HL-60 (cell line): ENCODE measurements around the gene TMC6.

ENCODE experiments used
- DNase-seq, 2 experiments: peaks; one replicate each; pipeline ENCODE4 v3.0.0-alpha.2; 2010 to 2020; ENCODE audit warnings: low read depth in 1 of 2, low spot score in 1 of 2
- H3K27ac ChIP-seq: fragments of 250-450 bp; sonication (Bioruptor Pico); replicated peaks from 2 replicates; pipeline ENCODE4 v1.5.1; 2020; ENCODE audit warnings: mild to moderate bottlenecking, moderate library complexity
- H3K27me3 ChIP-seq: fragments of 250-450 bp; sonication (Bioruptor Pico); 2 replicates; pipeline ENCODE4 v1.5.1; 2021; ENCODE audit warnings: mild to moderate bottlenecking, moderate library complexity; ENCODE audit not compliant: insufficient read depth, poor library complexity, severe bottlenecking
- H3K4me3 ChIP-seq: replicated peaks from 2 replicates; pipeline ENCODE4 v1.5.1; 2011; ENCODE audit warnings: mild to moderate bottlenecking, control low read depth, low read length; ENCODE audit not compliant: insufficient read depth
- CTCF ChIP-seq: IDR thresholded peaks from one replicate; pipeline ENCODE4 v1.5.1; 2011; ENCODE audit warnings: low read length, control low read depth, inconsistent platforms; ENCODE audit not compliant: insufficient read depth
- GABPA ChIP-seq: IDR thresholded peaks from 2 replicates; pipeline ENCODE4 v1.6.1; 2012; ENCODE audit warnings: low read depth
- POLR2AphosphoS5 ChIP-seq: IDR thresholded peaks from 2 replicates; pipeline ENCODE4 v1.6.1; 2012; ENCODE audit warnings: low read depth
- REST ChIP-seq: IDR thresholded peaks from 2 replicates; pipeline ENCODE4 v1.6.1; 2012; ENCODE audit warnings: low read depth; ENCODE audit not compliant: insufficient replicate concordance
- SPI1 ChIP-seq: IDR thresholded peaks from 2 replicates; pipeline ENCODE4 v1.6.1; 2012; ENCODE audit warnings: low read depth, mild to moderate bottlenecking, borderline replicate concordance

Gene TMC6

GRCh38 chr17:78105551-78105950, 23.0 kb downstream of the TMC6 start:
- Histone ChIP-seq H3K4me3 (no peak overlapping the region), H3K27ac (no peak overlapping the region), H3K27me3 (no peaks in the 10 kb centered on the region)
- DNase-seq: no peak
- TF ChIP-seq POLR2AphosphoS5 (no peak), CTCF (no peak)

GRCh38 chr17:78105101-78105500, 23.5 kb downstream of the TMC6 start:
- H3K27ac ChIP-seq: no peak overlapping the region
- no peak for DNase-seq
- no peak overlapping the region for H3K4me3 ChIP-seq
- H3K27me3 ChIP-seq: no peaks in the 10 kb centered on the region
- TF ChIP-seq POLR2AphosphoS5: no peak
- TF ChIP-seq REST: no peak
- TF ChIP-seq GABPA: no peak
- no peak for TF ChIP-seq CTCF
- no peak for TF ChIP-seq SPI1

- TF ChIP-seq POLR2AphosphoS5 (no peak), REST (no peak), SPI1 (no peak), GABPA (no peak), CTCF (no peak)
- no peaks in the 10 kb centered on the region for H3K27me3 ChIP-seq
- no peak overlapping the region for H3K27ac ChIP-seq
These were observed 24.0 kb downstream of the TMC6 start for GRCh38 chr17:78104540-78104941.

GRCh38 chr17:78103311-78103710, 25.2 kb downstream of the TMC6 start:
- no peak overlapping the region for H3K4me3 ChIP-seq
- H3K27me3 ChIP-seq: no peaks in the 10 kb centered on the region
- no peak for DNase-seq
- TF ChIP-seq GABPA (no peak), CTCF (no peak), REST (no peak), SPI1 (no peak), POLR2AphosphoS5 (no peak)
- H3K27ac ChIP-seq: no peak overlapping the region

More at GRCh38 chr17:78104540-78104941, 24.0 kb downstream of the TMC6 start:
- DNase-seq: no peak
- no peak overlapping the region for H3K4me3 ChIP-seq
